ENCODE results near the gene RAB14.

Gene RAB14

DNA sequence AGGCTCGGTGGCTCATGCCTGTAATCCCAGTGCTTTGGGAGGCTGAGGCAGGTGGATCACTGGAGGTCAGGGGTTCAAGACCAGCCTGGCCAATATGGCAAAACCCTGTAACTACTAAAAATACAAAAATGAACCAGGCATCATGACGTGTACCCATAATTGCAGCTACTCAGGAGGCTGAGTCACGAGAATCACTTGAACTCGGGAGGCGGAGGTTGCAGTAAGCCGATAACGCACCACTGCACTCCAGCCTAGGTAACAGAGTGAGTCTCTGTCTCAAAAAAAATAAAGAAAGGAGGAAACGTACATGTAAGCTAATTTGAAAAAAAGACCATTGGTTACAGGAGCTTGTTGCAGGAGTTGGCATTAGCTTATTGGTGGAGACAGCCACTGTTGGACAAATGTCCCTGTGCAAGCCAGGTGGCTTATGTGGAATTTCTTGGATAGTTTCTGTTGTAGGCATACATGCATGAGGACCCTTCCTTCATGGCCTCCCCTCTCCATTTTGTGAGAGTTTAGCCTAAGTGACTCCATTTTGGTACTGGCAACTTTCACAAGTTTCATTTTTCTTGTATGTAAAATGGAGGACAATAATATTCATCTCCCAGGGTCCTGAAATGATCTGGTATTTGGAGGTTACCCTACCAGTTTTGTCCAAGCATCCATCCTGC, 16.8 kb upstream of the RAB14 start:
- no peak for DNase-seq

DNA sequence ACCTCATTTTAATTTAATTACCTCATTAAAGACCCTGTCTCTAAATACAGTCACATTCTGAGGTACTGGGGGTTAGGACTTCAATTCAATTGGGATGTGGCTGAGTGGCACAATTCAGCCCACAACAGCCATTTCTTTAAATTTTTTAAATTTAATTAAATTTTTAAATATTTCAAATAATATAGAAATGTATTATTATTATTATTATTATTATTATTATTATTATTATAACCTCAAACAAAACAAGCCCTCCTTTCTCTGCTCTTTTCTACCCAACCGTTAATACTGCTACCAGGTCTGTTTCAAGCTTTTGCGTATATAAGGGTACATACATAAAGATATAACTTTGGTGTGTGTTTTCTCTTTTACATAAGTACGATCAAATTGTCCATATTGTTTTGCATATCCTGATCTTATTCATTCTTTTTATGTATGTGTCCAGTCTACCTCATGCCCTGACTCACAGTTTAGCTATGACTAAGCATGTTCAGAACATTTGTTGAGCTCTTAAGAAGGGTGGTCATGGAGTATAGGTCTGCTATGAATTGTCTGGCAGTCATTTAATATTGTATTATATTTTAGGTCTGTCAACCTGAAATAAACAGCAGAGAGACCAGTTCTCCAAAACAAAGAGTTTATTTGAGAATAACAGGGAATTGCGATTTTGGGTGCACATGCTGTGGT, 16.1 kb upstream of the RAB14 start:
- DNase-seq = no peak

GRCh38 chr9:121216271-121216805, 14.7 kb upstream of the RAB14 start:
- DNase-seq = no peak

DNA sequence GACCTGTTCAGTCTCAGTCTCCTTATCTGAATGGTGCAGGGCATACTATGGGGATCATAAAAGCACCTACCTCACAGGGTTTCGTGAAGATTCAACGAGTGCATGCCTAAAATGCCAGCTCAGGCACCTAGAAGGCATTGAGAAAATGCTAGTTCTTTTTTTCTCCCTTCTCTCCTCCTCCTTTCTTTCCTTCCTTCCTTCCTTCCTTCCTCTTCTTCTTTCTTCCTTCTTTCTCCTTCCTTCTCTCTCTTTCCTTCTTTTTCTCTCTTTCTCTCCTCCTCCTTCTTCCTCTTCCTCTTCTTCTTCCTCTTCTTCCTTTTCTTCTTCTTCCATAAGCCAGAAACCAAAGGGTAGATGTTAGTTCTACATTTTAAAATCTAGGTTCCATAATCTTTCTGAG, 12.3 kb upstream of the RAB14 start:
- no peak for DNase-seq

GRCh38 chr9:121213136-121213806, 11.6 kb upstream of the RAB14 start:
- peak; percentile 51 to 63 for DNase-seq

GRCh38 chr9:121210536-121210935, 8.9 kb upstream of the RAB14 start:
- DNase-seq = no peak

- DNase-seq = no peak
These were observed 5.8 kb upstream of the RAB14 start for GRCh38 chr9:121207371-121207940.

GRCh38 chr9:121206516-121207370, 5.1 kb upstream of the RAB14 start:
- DNase-seq = no peak

DNA sequence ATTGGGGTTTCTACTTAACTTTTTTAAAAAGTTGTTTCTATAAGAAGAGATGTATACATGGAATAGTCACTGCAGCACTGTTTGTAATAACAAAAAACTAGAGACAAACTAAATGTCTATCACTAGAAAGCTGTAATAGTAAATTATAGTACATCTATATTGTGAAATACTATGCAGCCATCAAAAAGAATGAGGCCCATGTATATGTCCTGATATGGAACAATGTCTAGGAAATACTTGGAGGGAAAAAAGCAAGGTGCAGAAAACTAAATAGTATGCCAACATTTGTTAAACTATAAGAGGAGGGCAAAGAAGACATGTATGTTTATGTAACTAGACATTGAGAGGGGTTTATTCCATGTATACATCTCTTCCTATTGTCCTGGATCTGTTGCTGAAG, 2.9 kb upstream of the RAB14 start:
- no peak for DNase-seq

GRCh38 chr9:121204121-121204520, 2.5 kb upstream of the RAB14 start:
- DNase-seq = no peak

- peak; percentile 46 to 62 for DNase-seq
These were observed 478 bp downstream of the RAB14 start for GRCh38 chr9:121201045-121201737.

- DNase-seq = no peak
These were observed 1.3 kb downstream of the RAB14 start for GRCh38 chr9:121200356-121200755.

- no peak for DNase-seq
These were observed 1.7 kb downstream of the RAB14 start for GRCh38 chr9:121199921-121200320.

- no peak for DNase-seq
These were observed 3.1 kb downstream of the RAB14 start for GRCh38 chr9:121198512-121199042.

- DNase-seq = no peak
These were observed 4.5 kb downstream of the RAB14 start for GRCh38 chr9:121197132-121197531.

- no peak for DNase-seq
These were observed 5.3 kb downstream of the RAB14 start for GRCh38 chr9:121196389-121196788.

GRCh38 chr9:121194730-121195129, 6.9 kb downstream of the RAB14 start:
- no peak for DNase-seq

DNA sequence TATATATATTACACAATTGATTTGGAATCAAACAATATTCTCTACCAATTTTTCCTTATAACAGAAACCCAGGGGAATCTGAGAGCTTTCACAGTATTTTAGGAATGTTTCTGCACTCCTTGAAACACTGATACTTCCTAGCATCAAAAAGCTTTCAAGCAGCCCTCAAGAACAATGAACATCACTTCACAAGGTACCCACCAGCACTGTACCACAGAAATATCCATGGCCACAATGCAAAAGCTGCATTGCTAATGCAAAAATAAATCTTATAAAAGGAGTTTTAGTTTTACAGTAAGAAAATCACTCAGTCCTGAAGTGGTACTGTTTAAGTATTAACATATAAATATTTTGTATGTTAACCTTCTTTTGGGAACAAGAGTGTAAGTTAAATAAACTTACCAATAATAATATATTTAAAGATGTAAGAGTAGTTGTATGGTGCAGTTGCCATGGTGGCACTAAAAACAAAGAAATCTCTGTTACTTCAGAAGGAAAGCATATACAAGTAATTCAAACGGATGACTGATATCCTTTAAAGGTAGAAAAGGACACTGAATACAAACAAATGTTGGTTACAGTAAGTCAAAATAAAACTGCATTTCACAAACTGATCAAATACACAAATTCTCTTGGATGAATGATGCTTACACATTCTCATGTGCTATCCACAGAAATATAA, 8.6 kb downstream of the RAB14 start:
- no peak for DNase-seq

GRCh38 chr9:121192518-121192917, 9.2 kb downstream of the RAB14 start:
- DNase-seq = no peak

- DNase-seq = no peak
These were observed 10.4 kb downstream of the RAB14 start for GRCh38 chr9:121191235-121191634.

GRCh38 chr9:121189660-121190059, 12.0 kb downstream of the RAB14 start:
- DNase-seq = no peak

Measured in activated CD4-positive, alpha-beta T cell treated with anti-CD3 and anti-CD28 coated beads for 4 hours (primary cell).